ENCODE measurements around the gene CX3CR1.

CX3CR1 gene, protein sequence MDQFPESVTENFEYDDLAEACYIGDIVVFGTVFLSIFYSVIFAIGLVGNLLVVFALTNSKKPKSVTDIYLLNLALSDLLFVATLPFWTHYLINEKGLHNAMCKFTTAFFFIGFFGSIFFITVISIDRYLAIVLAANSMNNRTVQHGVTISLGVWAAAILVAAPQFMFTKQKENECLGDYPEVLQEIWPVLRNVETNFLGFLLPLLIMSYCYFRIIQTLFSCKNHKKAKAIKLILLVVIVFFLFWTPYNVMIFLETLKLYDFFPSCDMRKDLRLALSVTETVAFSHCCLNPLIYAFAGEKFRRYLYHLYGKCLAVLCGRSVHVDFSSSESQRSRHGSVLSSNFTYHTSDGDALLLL

GRCh38 chr3:39279745-39280517 lies at the start of gene CX3CR1:
Gene CX3CR1, minus strand, starts transcription at chr3:39280036. Its CDS starts 13,527 bp downstream, at chr3:39266509.
- TF ChIP-seq GATA3 (IDR thresholded peaks at IDR 0.05; ENCODE audit: low read depth, low read length) (no peak), GATA2 (IDR thresholded peaks at IDR 0.05; ENCODE audit: low read depth, low read length) (no peak)

GRCh38 chr3:39329493-39329892 lies 49.7 kb upstream of the CX3CR1 start, which contains the start of gene CCR8:
Gene CCR8, plus strand, starts transcription at chr3:39329709. Its CDS starts 2,623 bp downstream, at chr3:39332332.
- TF ChIP-seq GATA2 (IDR thresholded peaks at IDR 0.05; ENCODE audit: low read depth, low read length) (no peak), GATA3 (IDR thresholded peaks at IDR 0.05; ENCODE audit: low read depth, low read length) (no peak)

DNA sequence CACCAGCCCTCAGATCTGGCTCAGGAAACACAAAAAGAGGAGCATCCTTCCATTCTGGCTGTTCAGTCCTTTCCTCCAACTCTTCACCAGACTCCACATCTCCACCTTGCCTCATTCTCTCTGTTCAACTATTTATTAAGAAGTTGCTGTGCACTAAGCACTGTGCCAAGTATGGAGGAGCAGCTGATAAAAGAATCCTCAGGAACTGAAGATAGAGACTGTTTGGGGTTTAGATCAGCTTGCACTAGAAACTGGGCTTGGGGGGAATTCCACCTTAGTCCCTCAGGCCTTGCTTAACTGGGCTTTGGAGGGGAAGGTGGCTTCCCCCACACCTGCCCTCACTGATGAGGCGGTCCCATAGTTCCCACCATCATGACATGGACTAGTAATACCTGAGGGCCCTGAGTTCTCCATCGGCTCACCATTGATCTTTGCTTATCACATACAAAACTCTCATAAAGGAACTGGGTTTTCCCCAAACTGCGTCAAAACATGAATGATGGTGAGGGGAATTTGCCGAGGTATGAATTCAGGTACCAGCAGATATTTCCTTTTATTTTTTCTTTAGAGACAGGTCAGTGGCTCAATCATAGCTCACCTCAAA lies 48.0 kb upstream of the CX3CR1 start:
- TF ChIP-seq GATA2 (IDR thresholded peaks at IDR 0.05; ENCODE audit: low read depth, low read length) (no peak), GATA3 (IDR thresholded peaks at IDR 0.05; ENCODE audit: low read depth, low read length) (no peak)

DNA sequence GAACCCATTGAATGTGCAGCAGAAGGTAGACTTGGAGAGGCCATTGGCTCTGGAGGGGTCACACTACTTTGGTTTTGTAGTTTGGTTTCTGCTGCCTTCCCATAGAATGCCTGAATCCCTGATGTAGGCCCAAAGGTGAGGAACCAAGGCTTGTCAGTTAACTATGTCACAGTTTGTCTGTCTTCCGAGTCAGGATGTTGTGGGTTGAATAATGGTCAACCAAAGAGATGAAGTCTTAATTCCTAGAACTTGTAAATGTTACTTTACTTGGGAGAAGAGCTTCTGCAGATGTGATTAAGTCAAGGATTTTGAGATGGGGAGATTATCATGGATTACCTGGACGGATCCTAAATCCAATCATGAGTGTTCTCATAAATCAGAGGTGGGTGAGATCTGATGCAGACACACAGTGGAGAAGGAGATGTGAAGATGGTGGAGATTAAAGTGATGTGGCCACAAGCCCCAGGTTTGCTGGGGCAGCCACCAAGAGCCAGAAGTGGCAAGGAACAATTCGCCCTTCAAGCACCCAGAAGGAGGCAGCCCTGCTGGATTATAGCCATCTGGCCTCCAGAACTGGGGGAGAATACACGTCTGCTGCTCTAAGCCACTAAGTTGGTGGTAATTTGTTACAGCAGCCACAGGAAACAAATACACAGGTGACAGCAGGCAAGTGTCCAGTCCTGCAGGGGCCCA lies 47.4 kb upstream of the CX3CR1 start:
- TF ChIP-seq GATA3 (IDR thresholded peaks at IDR 0.05; ENCODE audit: low read depth, low read length) (no peak), GATA2 (IDR thresholded peaks at IDR 0.05; ENCODE audit: low read depth, low read length) (no peak)

DNA sequence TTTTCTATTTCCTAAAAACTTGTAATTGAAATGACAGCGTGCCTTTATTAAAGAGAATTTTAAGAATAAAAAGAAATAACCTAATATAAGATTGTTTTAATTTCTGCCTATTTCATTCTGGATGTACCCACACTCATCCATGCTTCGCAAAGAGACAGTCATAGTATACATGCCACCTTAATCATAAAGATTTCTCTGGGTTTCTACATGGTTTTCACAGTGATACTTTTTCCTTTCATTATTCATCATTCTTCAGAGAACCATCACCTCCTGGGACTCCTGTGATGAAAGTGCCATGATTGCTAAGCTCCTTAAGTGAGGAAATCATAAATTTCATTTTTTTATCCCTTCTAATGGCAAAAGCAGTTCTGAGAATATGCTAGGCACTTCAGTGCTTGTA lies 45.4 kb upstream of the CX3CR1 start:
- TF ChIP-seq GATA2 (IDR thresholded peaks at IDR 0.05; ENCODE audit: low read depth, low read length) (no peak), GATA3 (IDR thresholded peaks at IDR 0.05; ENCODE audit: low read depth, low read length) (no peak)

GRCh38 chr3:39323494-39323893 lies 43.7 kb upstream of the CX3CR1 start:
- TF ChIP-seq GATA3 (IDR thresholded peaks at IDR 0.05; ENCODE audit: low read depth, low read length) (no peak), GATA2 (IDR thresholded peaks at IDR 0.05; ENCODE audit: low read depth, low read length) (no peak)

DNA sequence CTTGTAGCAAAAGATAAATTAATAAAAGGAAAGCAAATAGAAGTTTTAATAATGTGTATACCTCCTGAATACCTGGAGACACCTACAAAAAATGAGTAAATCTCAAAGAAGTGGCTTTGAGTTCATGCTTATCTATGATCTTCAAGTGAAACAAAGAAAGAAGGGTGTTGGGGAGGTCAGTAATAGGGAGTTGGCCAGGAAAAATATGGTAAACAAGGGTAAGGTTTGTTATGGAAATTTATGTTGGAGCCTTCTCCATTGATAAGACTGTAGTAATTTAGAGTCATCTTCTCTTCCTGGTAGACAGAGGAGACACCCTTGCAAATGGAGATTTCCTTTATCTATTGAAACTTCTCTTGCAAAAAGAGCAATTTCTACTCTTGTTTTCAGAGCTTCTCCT lies 43.1 kb upstream of the CX3CR1 start:
- TF ChIP-seq GATA3 (IDR thresholded peaks at IDR 0.05; ENCODE audit: low read depth, low read length) (no peak), GATA2 (IDR thresholded peaks at IDR 0.05; ENCODE audit: low read depth, low read length) (no peak)

- TF ChIP-seq GATA2 (IDR thresholded peaks at IDR 0.05; ENCODE audit: low read depth, low read length) = no peak
- TF ChIP-seq GATA3 (IDR thresholded peaks at IDR 0.05; ENCODE audit: low read depth, low read length) = no peak
These were observed 39.4 kb upstream of the CX3CR1 start for GRCh38 chr3:39319249-39319648.

- TF ChIP-seq GATA3 (IDR thresholded peaks at IDR 0.05; ENCODE audit: low read depth, low read length) (no peak), GATA2 (IDR thresholded peaks at IDR 0.05; ENCODE audit: low read depth, low read length) (no peak)
These were observed 38.5 kb upstream of the CX3CR1 start for GRCh38 chr3:39318301-39318700.

- TF ChIP-seq GATA3 (IDR thresholded peaks at IDR 0.05; ENCODE audit: low read depth, low read length) (no peak), GATA2 (IDR thresholded peaks at IDR 0.05; ENCODE audit: low read depth, low read length) (no peak)
These were observed 37.8 kb upstream of the CX3CR1 start for GRCh38 chr3:39317571-39318169.

- TF ChIP-seq GATA2 (IDR thresholded peaks at IDR 0.05; ENCODE audit: low read depth, low read length) = no peak
- no peak for TF ChIP-seq GATA3 (IDR thresholded peaks at IDR 0.05; ENCODE audit: low read depth, low read length)
These were observed 35.6 kb upstream of the CX3CR1 start for GRCh38 chr3:39315420-39315819.

GRCh38 chr3:39313289-39313688 lies 33.5 kb upstream of the CX3CR1 start:
- TF ChIP-seq GATA2 (IDR thresholded peaks at IDR 0.05; ENCODE audit: low read depth, low read length) (no peak), GATA3 (IDR thresholded peaks at IDR 0.05; ENCODE audit: low read depth, low read length) (no peak)

DNA sequence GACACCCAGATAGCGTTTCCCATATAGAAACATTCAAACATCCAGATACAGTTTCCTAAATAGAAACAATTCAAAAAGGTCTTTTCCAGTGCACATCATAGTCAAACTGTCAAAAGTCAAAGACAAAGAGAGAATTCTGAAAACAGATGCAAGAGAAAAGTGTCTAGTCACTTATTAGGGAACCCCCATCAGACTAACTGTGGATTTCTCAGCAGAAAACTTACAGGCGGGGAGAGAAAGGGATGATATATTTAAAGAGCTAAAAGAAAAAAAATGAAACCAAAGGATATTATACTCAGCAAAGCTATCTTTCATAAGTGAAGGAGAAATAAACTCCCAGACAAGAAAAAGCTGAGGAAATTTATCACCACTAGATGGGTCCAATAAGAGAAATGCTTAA lies 22.3 kb upstream of the CX3CR1 start:
- TF ChIP-seq GATA3 (IDR thresholded peaks at IDR 0.05; ENCODE audit: low read depth, low read length) (no peak), GATA2 (IDR thresholded peaks at IDR 0.05; ENCODE audit: low read depth, low read length) (no peak)

Data from SH-SY5Y (cell line).